HUES64 (cell line): ENCODE measurements around the gene PYDC1.

Experiments
- H3K27ac ChIP-seq: 2 replicates; pipeline ENCODE4 v1.7.0; 2013; ENCODE audit warnings: low read depth, low read length, inconsistent platforms
- H3K27me3 ChIP-seq: 2 replicates; pipeline ENCODE4 v1.6.1; 2013; ENCODE audit warnings: mild to moderate bottlenecking, low read length; ENCODE audit not compliant: insufficient read depth
- H3K36me3 ChIP-seq: 2 replicates; pipeline ENCODE4 v1.6.1; 2013; ENCODE audit warnings: mild to moderate bottlenecking, low read length; ENCODE audit not compliant: insufficient read depth
- H3K4me1 ChIP-seq: 2 replicates; pipeline ENCODE4 v1.6.1; 2013; ENCODE audit warnings: mild to moderate bottlenecking, low read length, moderate library complexity; ENCODE audit not compliant: insufficient read depth
- H3K4me3 ChIP-seq: 2 replicates; pipeline ENCODE4 v1.5.1; 2013; ENCODE audit warnings: mild to moderate bottlenecking, low read length, moderate library complexity
- H3K9ac ChIP-seq: 2 replicates; pipeline ENCODE4 v1.6.1; 2013; ENCODE audit warnings: mild to moderate bottlenecking, low read depth, low read length
- H3K9me3 ChIP-seq: 2 replicates; pipeline ENCODE4 v1.6.1; 2013; ENCODE audit warnings: low read depth, low read length; ENCODE audit not compliant: insufficient read depth
- WGBS: fragments of 150-250, 120-280 bp; methylation state at CpG from one replicate; pipeline ENCODE4 v1.1.7; 2013; ENCODE audit warnings: missing lambda C conversion rate; 5-methylcytosine and 5-hydroxymethylcytosine counted together

The PYDC1 gene

GRCh38 chr16:31167315-31167714 is 49.6 kb downstream of the PYDC1 start:
- Histone ChIP-seq H3K4me3 (no peak overlapping the region), H3K4me1 (no peaks in the 10 kb centered on the region), H3K9me3 (no peaks in the 10 kb centered on the region), H3K36me3 (no peaks in the 10 kb centered on the region), H3K9ac (no peak overlapping the region), H3K27me3 (no peaks in the 10 kb centered on the region), H3K27ac (no peak overlapping the region)
- WGBS, result 94% methylated on average over 8 of the region's 8 CpGs
